Measurements from ENCODE around the gene SERPINE2. TPM values are rescaled to one million over a fixed set of nuclear protein-coding genes. Genes with fewer than 3 reads are reported as not detected.

SERPINE2 gene
- total RNA-seq, 1 donor from 2014 or later, result 10.9 TPM

GRCh38 chr2:224046752-224047151 lies 7.7 kb upstream of the SERPINE2 start:
- DNase-seq (ENCODE audit: low spot score), result no peak

GRCh38 chr2:224042191-224042696 lies 3.2 kb upstream of the SERPINE2 start:
- no peak for DNase-seq (ENCODE audit: low spot score)

- no peak for DNase-seq (ENCODE audit: low spot score)
These were observed 2.5 kb upstream of the SERPINE2 start for GRCh38 chr2:224041554-224041953.

GRCh38 chr2:224040753-224041152 lies 1.7 kb upstream of the SERPINE2 start:
- no peak for DNase-seq (ENCODE audit: low spot score)

- DNase-seq (ENCODE audit: low spot score), result no peak
These were observed 819 bp upstream of the SERPINE2 start for GRCh38 chr2:224039770-224040440.

GRCh38 chr2:224038830-224039079 lies 331 bp downstream of the SERPINE2 start:
- DNase-seq (ENCODE audit: low spot score), result no peak

- DNase-seq (ENCODE audit: low spot score), result no peak
These were observed 847 bp downstream of the SERPINE2 start for GRCh38 chr2:224038049-224038829.

GRCh38 chr2:224036731-224037361 lies 2.2 kb downstream of the SERPINE2 start:
- DNase-seq (ENCODE audit: low spot score), result no peak

GRCh38 chr2:224034017-224034416 lies 5.1 kb downstream of the SERPINE2 start:
- DNase-seq (ENCODE audit: low spot score), result no peak

- no peak for DNase-seq (ENCODE audit: low spot score)
These were observed 5.5 kb downstream of the SERPINE2 start for GRCh38 chr2:224033601-224034000.

GRCh38 chr2:224032283-224032682 lies 6.8 kb downstream of the SERPINE2 start:
- no peak for DNase-seq (ENCODE audit: low spot score)

GRCh38 chr2:224031358-224031970 lies 7.6 kb downstream of the SERPINE2 start:
- no peak for DNase-seq (ENCODE audit: low spot score)

- no peak for DNase-seq (ENCODE audit: low spot score)
These were observed 8.3 kb downstream of the SERPINE2 start for GRCh38 chr2:224030786-224031185.

GRCh38 chr2:224029876-224030275 lies 9.2 kb downstream of the SERPINE2 start:
- no peak for DNase-seq (ENCODE audit: low spot score)

- no peak for DNase-seq (ENCODE audit: low spot score)
These were observed 11.2 kb downstream of the SERPINE2 start for GRCh38 chr2:224027931-224028330.

GRCh38 chr2:224027070-224027469 lies 12.0 kb downstream of the SERPINE2 start:
- no peak for DNase-seq (ENCODE audit: low spot score)

GRCh38 chr2:224025874-224026273 lies 13.2 kb downstream of the SERPINE2 start:
- no peak for DNase-seq (ENCODE audit: low spot score)

- DNase-seq (ENCODE audit: low spot score), result no peak
These were observed 14.8 kb downstream of the SERPINE2 start for GRCh38 chr2:224024270-224024669.

- DNase-seq (ENCODE audit: low spot score), result no peak
These were observed 15.9 kb downstream of the SERPINE2 start for GRCh38 chr2:224023188-224023587.

GRCh38 chr2:224022486-224022885 lies 16.6 kb downstream of the SERPINE2 start:
- DNase-seq (ENCODE audit: low spot score), result no peak

- DNase-seq (ENCODE audit: low spot score), result no peak
These were observed 18.6 kb downstream of the SERPINE2 start for GRCh38 chr2:224020523-224020922.

- no peak for DNase-seq (ENCODE audit: low spot score)
These were observed 21.1 kb downstream of the SERPINE2 start for GRCh38 chr2:224017957-224018356.
